GM19099 (cell line): Measurements from ENCODE around the gene GLCCI1.

Experiments used
- POLR2A ChIP-seq: IDR thresholded peaks from 3 replicates; pipeline ENCODE4 v1.6.1; 2011; ENCODE audit warnings: low read depth; ENCODE audit not compliant: insufficient read length; ENCODE audit errors: extremely low read depth

The GLCCI1 gene

DNA sequence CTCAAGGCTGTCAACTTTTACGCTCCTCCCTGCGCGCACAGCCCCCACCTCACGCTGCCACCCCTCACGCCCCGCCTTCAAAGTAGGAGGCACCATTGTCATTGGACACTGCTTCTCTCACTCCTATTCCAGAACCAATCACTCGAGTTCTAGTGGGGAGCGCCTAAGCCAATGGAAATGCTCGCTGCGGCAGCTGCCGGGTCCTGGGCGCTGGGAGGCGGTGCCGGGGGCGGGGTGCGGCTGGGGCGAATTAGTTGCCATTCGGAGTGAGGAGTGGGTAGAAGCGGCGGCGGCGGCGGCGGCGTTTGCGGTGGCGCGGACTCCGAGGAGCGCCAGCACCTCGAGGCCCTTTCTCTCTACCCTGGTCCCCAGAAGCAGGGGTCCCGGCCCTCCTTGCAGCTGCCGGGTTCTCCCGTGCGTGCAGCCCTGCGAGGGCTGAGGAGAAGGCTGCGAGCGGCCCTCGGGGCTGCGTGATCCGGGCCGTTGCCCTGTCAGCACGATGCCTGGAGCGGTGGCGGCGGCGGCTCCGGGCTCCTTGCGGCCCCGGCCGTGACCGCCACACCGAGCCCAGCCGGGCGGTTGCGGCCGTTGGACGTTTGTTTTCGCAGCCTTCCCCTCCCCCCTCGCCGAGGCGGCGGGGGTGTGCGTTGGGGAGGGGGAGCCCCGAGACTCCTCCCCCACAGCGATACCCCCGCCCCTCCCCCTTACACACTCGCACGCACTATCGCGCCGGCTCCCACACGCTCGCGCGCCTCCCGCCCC lies at the start of gene GLCCI1:
TSS of gene GLCCI1 (plus strand) at position 253 of the 762 bp plus-strand sequence. CDS start 555 bp downstream, outside the sequence.
- TF ChIP-seq POLR2A = peak; percentile 74

DNA sequence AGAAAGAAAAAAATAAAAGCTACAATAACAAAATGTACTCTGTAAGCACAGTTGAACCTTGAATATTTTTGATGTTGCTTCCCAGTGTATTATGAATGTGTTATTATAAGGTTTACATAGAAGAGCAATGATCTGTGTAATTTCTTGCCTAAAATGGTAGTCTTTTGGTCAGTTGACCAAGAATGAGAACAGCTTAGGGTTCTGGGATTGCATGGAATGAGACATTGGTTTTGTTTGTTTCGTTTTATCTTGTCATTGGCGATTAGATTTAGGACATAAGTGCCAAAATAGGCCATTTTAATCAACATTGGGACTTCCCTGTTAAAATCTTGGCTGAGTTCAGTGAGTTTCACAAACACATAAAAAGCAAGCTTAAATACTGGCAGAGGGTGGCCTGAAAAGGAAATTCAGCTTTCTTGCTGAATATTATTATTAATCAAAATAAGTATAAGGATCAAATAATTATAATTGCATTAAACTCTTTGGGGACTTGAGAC lies 49.1 kb upstream of the GLCCI1 start:
- TF ChIP-seq POLR2A = no peak

DNA sequence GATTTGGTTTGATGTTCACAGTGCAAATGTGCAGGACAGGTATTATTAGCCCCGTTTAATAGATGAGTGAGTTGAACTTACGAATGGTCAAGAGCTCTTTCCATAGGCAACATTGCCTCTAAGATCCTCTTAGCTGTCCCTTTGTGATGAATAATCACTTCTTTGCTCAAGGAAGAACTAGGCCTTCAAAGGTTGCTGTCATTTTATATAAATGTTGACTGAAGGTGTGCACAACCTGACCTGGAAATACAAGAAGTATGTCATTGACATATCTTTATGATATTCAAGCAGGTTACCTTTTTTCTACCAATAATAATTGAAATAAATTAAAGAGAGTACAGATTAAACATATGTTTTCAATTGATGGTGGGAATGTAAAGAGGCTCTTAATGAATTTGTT lies 48.5 kb upstream of the GLCCI1 start:
- no peak for TF ChIP-seq POLR2A

DNA sequence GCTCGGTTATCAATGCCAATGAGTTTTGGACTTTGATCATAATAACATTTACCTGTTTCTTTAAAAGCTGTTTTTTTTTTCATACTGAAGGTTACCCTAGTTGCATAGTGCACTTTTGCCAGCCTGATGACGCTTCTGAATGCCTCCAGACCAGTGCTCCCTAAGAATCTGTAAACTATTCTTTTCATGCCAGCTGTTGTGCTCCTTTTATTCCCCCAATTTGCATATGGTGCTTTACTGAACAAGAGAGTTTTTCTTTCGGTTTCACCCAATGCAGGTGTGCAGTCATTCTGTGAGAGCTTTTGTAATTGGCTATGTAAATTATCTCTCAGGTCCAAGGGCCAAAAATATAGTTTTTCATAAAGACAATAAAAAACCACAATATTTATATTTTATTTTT lies 48.1 kb upstream of the GLCCI1 start:
- TF ChIP-seq POLR2A = no peak

DNA sequence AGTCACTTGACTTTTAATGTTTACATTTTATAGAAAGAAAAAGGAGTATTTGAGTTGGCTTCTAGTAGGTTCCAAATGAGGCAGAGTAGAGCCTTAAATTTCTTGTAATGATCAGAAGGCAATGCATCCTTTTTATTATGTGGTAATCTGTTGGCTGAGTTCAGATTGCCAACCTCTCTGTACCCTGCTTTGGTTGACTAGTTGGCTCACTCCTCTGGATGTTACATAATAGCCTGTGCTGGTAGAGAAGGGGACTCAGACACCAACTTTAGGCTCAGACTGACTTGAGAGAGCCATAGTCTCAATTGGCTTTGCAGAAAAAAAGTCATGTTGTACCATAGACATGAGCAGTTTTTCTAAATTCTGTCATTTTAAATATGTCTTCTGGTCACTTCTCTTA lies 46.8 kb upstream of the GLCCI1 start:
- no peak for TF ChIP-seq POLR2A

DNA sequence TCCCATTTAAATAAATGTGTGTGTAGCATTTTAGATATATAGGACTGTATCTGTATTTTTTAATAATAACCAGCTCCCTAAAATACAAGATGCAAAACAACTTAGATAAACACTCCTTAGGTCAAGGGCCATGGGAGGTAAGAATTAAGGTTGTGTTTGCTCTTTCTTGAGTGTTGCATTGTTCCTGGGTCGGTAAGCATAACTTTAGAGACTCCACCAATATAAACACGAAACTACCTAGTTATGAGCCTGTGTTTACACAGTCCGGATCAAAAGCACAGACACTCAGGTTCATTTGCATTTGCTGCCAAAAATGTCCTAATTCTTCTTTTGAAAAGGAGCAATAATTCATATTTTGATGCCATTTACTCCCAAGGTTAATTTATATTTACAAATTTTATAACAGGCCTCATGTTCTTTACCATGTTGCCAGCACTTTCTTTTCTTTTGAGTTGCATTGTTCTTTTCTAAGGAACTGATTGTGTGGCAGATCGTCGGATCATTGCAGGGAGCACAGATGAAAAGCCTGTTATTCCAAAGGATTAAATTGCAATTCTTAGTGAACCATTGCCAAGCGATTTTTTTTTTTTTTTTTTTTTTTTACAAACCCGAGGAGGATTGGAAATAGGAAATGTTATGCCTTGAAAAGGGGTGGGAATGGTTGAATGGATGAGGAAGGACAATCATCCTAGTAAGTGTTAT lies 45.8 kb upstream of the GLCCI1 start:
- no peak for TF ChIP-seq POLR2A

DNA sequence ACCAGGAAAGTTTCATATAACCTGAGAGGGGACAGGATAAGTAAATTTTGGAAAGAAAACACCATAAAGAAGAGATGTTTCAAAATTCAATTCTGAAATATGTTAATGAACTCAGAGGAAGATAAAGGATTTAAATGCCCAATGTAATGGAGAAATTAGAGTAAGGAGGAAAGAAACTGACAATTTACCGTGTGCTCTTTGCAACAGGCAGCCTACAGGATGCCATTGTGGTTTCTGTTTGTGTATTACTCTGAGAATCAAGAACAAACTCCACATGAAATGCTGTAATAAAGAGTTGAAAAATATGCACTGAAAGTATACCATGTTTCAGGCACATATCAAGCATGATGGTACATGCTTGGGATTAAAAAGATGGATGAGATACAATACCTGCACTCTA lies 44.8 kb upstream of the GLCCI1 start:
- TF ChIP-seq POLR2A = no peak

DNA sequence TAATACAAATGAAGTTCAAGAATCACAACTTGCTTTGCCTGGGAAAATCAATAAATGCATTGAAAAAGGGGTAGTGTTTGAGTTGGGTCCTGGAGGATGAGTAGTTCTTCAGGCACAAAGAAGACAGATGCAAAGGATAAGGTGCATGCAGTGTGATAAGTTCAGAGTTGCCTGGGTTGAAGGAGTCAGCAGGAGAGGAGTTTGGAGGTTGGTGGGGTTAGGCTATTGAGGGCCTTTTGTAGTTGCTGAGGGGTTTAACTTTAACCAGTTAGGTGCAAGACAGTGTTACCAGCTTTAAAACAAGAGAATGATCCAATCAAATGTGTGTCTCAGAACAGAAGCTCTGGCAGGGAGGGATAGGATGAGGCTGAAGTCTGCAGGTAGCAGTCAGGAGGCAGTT lies 44.3 kb upstream of the GLCCI1 start:
- TF ChIP-seq POLR2A = no peak

DNA sequence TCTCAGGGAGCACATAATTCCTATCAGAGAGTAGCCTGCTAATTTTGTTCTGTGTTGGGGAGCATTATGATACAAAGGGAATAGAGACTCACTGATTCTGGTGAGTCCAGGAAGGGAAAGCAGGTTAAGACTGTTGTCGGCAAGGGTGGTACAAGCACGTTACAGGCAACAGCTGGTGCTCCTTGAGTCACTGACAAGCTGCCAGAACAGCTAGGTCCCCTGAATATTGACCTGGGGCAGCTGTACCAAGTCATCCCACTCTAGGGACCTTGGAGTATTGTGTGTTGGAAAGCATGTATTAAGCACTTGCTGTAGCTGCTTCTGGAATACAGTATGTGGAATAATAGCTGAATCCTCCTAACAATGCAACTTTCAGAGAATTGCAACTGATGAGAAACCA lies 37.0 kb upstream of the GLCCI1 start:
- TF ChIP-seq POLR2A = no peak

DNA sequence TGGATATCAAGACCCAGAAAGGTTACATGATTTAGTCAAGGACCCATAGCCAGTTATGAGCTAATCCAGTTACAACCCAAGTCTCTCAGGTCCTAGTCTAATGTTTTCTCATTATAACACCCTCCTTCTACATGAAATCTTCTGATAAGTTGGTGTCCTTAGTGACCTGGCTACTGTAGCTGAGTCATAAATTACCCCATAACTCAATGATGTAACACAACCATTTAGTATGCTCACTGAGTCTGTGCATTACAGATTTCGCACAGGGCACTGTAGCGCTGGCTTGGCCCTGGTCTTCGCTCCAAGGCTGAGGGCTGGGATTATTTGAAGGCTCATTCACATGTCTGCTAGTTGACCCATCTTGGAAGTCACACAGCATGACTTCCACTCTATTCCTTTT lies 36.0 kb upstream of the GLCCI1 start:
- no peak for TF ChIP-seq POLR2A

DNA sequence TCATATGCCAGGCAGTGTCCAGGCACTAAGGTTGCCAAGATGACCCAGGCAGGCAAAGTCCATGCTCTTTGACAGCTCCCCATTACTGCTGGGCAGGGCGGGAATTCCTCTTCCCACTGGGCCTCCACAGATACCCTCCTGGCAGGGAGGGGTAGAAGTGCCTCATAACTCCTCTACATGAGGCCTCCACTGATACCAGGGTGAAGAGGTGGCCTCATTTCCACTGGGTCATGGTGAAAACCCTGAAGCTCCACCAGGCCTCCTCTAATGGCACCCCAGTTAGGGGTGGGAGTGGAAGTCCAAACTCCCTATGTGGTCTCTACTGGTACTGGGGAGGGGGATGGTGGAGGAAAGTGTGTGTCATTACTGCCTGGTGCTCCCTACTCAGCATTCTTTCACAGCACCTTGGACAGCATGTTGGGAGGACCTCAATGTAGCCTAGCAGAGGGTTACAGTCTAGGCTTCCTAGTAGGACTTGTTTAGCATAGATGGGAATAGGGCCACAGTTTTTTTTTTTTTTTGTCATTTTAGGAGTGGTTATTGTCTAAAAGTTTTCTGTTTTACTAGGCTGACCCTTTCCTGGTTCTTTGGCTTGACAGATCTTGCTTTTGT lies 34.6 kb upstream of the GLCCI1 start:
- TF ChIP-seq POLR2A = no peak

DNA sequence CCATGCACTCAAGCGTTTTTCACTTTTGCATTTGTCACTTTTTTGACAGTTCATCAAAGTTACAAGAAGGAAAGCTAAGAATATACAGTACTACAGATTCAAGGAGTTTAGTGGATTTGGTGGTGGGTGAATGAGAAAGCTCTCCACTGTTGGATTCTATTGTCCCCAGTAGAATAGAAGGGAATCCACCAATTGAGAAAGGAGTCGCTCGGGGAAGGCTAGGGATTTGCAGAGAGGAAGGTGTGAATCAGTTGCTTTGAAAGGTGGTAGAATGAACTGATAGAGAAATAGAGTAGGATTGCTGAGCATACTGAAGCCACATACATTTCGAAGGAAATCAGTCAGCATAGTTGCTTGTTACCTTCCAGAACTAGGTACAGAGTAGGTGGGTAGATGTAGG lies 33.7 kb upstream of the GLCCI1 start:
- TF ChIP-seq POLR2A = no peak

DNA sequence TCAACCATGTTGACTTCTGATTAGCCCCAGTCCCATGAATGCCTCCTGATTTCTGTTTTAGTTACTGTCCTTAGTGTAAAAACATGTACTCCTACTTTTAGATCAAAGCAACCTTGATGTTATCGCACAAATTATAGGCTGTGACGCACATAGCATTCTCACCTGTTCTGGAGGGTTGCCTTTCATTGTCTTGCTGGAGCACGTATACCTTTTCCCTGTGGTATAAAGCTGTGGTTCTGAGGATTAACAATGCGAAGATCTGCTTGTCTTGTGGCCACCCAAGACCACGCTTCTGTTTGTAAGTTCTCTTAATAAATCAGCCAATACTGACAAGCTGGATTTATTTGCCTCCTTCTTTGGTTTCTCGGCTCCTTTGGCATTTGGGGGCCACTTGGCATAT lies 30.1 kb upstream of the GLCCI1 start:
- no peak for TF ChIP-seq POLR2A

DNA sequence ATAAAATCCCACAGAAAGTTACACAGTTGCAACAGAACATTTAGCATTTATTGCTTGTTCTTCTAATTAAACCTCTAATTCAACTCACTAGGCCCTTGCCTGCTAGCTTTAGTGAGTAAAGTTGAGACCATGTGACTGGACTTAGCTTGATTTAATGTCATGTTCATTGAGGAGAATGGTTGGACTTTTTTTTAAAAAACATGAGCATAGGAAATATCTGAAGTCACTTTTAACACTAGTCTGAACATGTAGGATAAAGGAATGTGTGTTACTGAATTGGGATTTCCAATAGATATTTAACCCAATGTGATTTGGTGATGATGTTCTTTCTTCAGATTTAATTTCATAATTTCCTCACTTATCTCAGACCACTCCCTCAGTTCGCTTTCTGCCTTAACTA lies 24.6 kb upstream of the GLCCI1 start:
- TF ChIP-seq POLR2A = no peak

DNA sequence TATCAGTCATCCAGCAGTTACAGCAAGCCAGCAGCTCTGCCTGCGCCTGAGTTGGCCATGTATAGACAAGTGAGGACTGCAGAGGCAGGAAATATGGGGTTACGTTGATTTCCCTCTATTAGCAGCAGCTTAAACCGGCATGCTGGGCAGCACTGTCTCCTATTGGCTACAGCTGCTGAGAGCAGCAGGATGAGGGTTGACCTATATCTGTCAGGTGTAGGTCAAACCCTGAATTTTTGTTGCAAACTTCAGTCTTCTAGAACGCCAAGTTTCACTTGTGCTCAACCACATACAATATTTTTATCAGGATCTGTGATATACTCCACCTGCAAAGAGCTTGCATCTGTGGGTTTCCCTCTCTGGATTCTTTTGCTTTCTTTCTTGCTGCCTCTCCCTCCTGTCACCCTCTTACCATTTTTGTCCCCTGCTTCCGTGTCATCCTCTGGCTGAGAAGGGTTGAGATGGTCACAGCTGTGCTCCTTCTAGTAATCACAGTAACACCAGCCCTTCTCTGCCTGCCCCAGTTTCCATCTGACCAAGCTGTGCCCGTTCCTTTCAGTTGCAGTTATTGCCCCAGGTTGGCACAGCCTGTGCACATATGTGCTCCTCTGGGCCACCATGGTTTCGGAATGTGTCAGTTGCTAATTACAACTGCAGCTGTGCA lies 23.8 kb upstream of the GLCCI1 start:
- TF ChIP-seq POLR2A = peak; percentile 57
